Gastrocnemius medialis (tissue), 4 donors: ENCODE measurements around the gene AFG3L2. TPM values are rescaled to one million over a fixed set of nuclear protein-coding genes. Genes with fewer than 3 reads are reported as not detected.

Source experiments
- ATAC-seq, 2 donors: fragments of 150-250 bp; one replicate each; pipeline ENCODE4 v1.9.1; 2016
- DNase-seq, 2 donors: peaks; one replicate each; pipeline ENCODE4 v3.0.0-alpha.2; 2019
- H3K27ac ChIP-seq, 4 donors: fragments of 200-600 bp; sonication (generic); 1 replicate in 1 of 4; 2 replicates in 3 of 4; pipeline ENCODE4 v1.5.1; 2016 to 2018; ENCODE audit warnings: mild to moderate bottlenecking in 2 of 4, moderate library complexity in 1 of 4
- H3K27me3 ChIP-seq, 3 donors: fragments of 200-600 bp; sonication (generic) in 2 of 3; 1 replicate in 1 of 3; 2 replicates in 2 of 3; pipeline versions ENCODE4 v1.5.1 to v1.6.0; 2016 to 2019; ENCODE audit warnings: mild to moderate bottlenecking in 1 of 3, moderate library complexity in 1 of 3
- H3K36me3 ChIP-seq, 2 donors: fragments of 200-600 bp; sonication (generic) in 1 of 2; one replicate each; pipeline ENCODE4 v1.5.1; 2017 to 2018
- H3K4me1 ChIP-seq, 2 donors: fragments of 200-600 bp; sonication (generic) in 1 of 2; one replicate each; pipeline ENCODE4 v1.5.1; 2016 to 2017; ENCODE audit warnings: mild to moderate bottlenecking in 2 of 2
- H3K4me3 ChIP-seq, 4 donors: fragments of 200-600 bp; sonication (generic) in 3 of 4; 1 replicate in 1 of 4; 2 replicates in 3 of 4; pipeline ENCODE4 v1.5.1; 2016 to 2019; ENCODE audit warnings: mild to moderate bottlenecking in 2 of 4
- H3K9me3 ChIP-seq, 3 donors: fragments of 200-600 bp; sonication (generic) in 2 of 3; 1 replicate in 1 of 3; 2 replicates in 2 of 3; pipeline ENCODE4 v1.5.1; 2016 to 2019
- POLR2A ChIP-seq, 2 donors: fragments of 450-650 bp; IDR thresholded peaks; one replicate each; pipeline ENCODE4 v1.6.1; 2017; ENCODE audit warnings: antibody characterized with exemption in 2 of 2, mild to moderate bottlenecking in 2 of 2, moderate library complexity in 2 of 2
- in situ Hi-C, 4 donors: fragments of 200-750 bp; cut with MboI; loops; one replicate each; pipeline versions ENCODE4 v1.15.0 to v1.8.0; 2017; ENCODE audit warnings: low sequenced_read_pairs in 4 of 4
- intact Hi-C: fragments of 100-400 bp; cut with DNase I; formaldehyde crosslinking; loops from one replicate; pipeline ENCODE4 v1.15.1; 2023; ENCODE audit warnings: low total_unique reads
- total RNA-seq, 4 donors: library from RNA; depleted of rRNA; stranded (reverse); fragments of >200 nt; gene quantifications; one replicate each; pipeline versions ENCODE4 v1.1.0 to v1.2.3, GENCODE V29; 2016
- TF ChIP-seq, protein P1 (sequence below), 5 experiments: fragments of 450-650 bp in 3 of 5; fragments of 200-600 bp in 2 of 5; sonication (generic) in 2 of 5; IDR thresholded peaks in 4 of 5; conservative IDR thresholded peaks in 1 of 5; 1 replicate in 4 of 5; 2 replicates in 1 of 5; pipeline ENCODE4 v1.5.1; 2016 to 2019; ENCODE audit warnings: antibody characterized with exemption in 5 of 5, mild to moderate bottlenecking in 3 of 5, moderate library complexity in 3 of 5

Gene AFG3L2
- total RNA-seq, 4 donors from 2014 or later = 102 to 166 (median 124) TPM

DNA sequence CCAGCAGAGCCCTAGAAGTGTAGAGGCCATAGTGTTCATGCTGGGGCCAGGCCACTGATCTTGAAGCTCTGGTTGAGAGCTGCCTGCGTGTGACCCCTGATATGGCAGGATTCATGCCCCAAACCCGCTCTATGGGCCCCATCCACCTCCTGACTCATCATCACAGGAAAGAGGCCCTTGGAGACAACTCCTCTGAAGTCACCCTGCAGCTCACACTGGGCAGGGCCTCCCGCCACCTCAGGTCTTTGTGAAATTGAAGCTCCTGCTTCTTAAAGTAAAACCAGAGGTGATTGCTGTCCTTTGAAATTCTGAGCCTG, 81.0 kb downstream of the AFG3L2 start:
- H3K4me1 ChIP-seq = no peaks in the 10 kb centered on the region
- no peak for ATAC-seq
- in situ Hi-C loops = no loop called here
- H3K27ac ChIP-seq = no peak overlapping the region
- H3K27me3 ChIP-seq = peaks cover 0 to 3% (median 0%) of the 10 kb centered on the region in 3 donors
- no peaks in the 10 kb centered on the region for H3K36me3 ChIP-seq
- no peak for DNase-seq
- intact Hi-C loops = no loop called here
- TF ChIP-seq, protein P1, sequence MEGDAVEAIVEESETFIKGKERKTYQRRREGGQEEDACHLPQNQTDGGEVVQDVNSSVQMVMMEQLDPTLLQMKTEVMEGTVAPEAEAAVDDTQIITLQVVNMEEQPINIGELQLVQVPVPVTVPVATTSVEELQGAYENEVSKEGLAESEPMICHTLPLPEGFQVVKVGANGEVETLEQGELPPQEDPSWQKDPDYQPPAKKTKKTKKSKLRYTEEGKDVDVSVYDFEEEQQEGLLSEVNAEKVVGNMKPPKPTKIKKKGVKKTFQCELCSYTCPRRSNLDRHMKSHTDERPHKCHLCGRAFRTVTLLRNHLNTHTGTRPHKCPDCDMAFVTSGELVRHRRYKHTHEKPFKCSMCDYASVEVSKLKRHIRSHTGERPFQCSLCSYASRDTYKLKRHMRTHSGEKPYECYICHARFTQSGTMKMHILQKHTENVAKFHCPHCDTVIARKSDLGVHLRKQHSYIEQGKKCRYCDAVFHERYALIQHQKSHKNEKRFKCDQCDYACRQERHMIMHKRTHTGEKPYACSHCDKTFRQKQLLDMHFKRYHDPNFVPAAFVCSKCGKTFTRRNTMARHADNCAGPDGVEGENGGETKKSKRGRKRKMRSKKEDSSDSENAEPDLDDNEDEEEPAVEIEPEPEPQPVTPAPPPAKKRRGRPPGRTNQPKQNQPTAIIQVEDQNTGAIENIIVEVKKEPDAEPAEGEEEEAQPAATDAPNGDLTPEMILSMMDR (IDR thresholded peaks at IDR 0.05 in 4 of 5, conservative IDR thresholded peaks at IDR 0.05 in 1 of 5) = no peak
- TF ChIP-seq POLR2A (IDR thresholded peaks at IDR 0.05) = no peak
- no peaks in the 10 kb centered on the region for H3K9me3 ChIP-seq
- H3K4me3 ChIP-seq = no peak overlapping the region

DNA sequence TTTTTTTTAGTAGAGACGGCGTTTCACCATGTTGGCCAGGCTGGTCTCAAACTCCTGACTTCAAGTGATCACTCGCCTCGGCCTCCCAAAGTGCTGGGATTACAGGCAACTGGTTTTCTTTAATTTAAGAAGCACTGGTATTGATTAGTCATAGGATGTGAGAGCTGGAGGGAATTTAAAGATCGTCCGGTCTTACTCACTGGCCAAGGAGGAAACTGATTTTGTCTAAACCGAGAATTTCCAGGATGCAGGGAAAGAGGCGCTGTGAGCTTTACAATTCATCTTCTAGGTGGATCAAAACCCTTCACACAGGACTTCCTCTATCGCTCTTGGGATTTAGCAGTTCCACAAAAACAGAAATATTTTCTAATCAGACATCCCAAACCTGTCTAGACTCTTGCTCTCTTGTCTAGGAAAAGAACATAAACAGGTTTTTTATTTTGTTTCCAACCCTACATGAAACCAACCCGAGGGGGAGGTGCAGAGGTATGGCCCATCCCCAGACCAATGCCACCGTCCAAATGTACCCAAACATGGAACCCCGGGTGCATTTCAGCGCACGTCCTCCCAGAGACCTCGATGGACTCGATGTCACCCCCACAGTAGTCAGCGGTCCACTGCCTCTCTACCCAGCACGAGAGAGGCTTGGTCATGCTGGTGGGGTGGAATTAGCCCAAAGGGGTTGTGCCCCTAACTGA, 81.5 kb downstream of the AFG3L2 start:
- Histone ChIP-seq H3K27me3 (peaks cover 0 to 3% (median 0%) of the 10 kb centered on the region in 3 donors), H3K9me3 (no peaks in the 10 kb centered on the region), H3K36me3 (no peaks in the 10 kb centered on the region), H3K27ac (no peak overlapping the region), H3K4me1 (no peaks in the 10 kb centered on the region), H3K4me3 (no peak overlapping the region)
- in situ Hi-C loops (no loop called here), intact Hi-C loops (no loop called here)
- no peak for TF ChIP-seq POLR2A (IDR thresholded peaks at IDR 0.05)
- TF ChIP-seq, protein P1 (IDR thresholded peaks at IDR 0.05 in 4 of 5, conservative IDR thresholded peaks at IDR 0.05 in 1 of 5) = no peak
- DNase-seq (no peak), ATAC-seq (no peak)

DNA sequence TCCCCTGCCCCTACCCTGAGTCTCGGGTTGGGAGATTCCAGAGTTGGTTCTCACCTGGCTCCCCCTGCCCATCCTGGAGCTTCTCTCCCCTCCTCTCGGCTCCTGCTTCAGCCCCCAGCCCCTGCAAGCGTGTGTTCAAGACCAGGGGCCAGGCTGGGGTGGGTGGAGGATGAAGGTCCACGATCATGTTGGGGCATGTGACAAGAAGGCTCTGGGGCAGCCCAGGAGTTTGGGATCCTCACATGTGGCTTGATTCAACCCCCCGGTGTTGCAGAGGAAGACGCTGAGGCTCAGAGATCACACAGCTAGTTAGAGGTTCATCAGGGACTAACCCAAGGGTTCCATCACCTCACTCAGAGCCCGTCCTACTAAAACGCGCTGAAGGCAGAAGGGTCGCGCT, 83.2 kb downstream of the AFG3L2 start:
- DNase-seq (no peak), ATAC-seq (no peak)
- Histone ChIP-seq H3K4me1 (peaks cover under 1 to 1% of the 10 kb centered on the region in 2 donors), H3K36me3 (no peaks in the 10 kb centered on the region), H3K27ac (no peak overlapping the region), H3K27me3 (peaks cover 0 to 8% (median 3%) of the 10 kb centered on the region in 3 donors), H3K9me3 (no peaks in the 10 kb centered on the region), H3K4me3 (no peak overlapping the region)
- in situ Hi-C loops = no loop called here
- intact Hi-C loops = no loop called here
- no peak for TF ChIP-seq POLR2A (IDR thresholded peaks at IDR 0.05)
- TF ChIP-seq, protein P1 (IDR thresholded peaks at IDR 0.05 in 4 of 5, conservative IDR thresholded peaks at IDR 0.05 in 1 of 5) = no peak

DNA sequence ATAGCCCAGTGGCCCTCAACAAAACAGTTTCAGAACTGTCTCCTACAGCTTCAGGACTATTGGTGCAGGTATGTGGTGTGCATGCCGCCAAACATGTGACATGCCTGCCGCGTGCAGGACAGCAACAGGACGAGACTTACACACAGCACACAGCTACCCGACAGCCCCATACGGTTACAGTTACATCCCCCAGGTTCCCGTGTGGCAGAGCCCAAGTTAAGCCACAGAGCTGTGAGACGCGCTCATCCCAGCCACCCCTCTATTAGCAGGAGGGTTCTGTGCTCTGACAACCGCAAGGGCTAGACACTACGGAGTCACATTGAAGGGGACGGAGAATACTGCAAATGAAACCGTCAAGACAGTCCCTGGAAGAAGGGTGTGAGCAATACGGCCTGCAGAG, 85.3 kb downstream of the AFG3L2 start:
- Histone ChIP-seq H3K4me3 (no peak overlapping the region), H3K9me3 (no peaks in the 10 kb centered on the region), H3K27me3 (peaks cover 5 to 8% (median 6%) of the 10 kb centered on the region in 3 donors), H3K36me3 (no peaks in the 10 kb centered on the region), H3K4me1 (peaks cover 9 to 10% of the 10 kb centered on the region in 2 donors), H3K27ac (no peak overlapping the region)
- intact Hi-C loops = no loop called here
- in situ Hi-C loops = no loop called here
- TF ChIP-seq POLR2A (IDR thresholded peaks at IDR 0.05) = no peak
- TF ChIP-seq, protein P1 (IDR thresholded peaks at IDR 0.05 in 4 of 5, conservative IDR thresholded peaks at IDR 0.05 in 1 of 5) = no peak
- DNase-seq (no peak), ATAC-seq (no peak)

DNA sequence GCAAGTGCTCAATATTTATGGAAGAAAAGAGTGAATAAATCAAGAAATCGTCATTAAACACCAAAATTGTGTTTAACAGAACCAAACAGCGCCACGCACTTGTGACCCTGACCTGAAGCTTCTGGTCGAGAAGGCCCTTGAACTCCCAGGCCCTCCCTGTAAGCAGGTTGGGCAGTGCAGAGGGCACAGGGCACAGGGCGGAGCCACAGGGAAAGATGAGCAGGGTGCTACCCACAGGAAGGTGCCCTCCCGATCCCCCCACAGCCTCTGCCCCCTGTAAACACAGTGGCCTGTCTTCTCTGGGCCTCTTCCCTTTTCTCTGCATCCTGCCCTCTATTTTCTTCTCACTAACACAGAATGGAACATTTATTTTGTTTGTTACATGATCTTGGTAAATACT, 85.9 kb downstream of the AFG3L2 start:
- in situ Hi-C loops = no loop called here
- ATAC-seq = no peak
- no peak for TF ChIP-seq POLR2A (IDR thresholded peaks at IDR 0.05)
- TF ChIP-seq, protein P1 (IDR thresholded peaks at IDR 0.05 in 4 of 5, conservative IDR thresholded peaks at IDR 0.05 in 1 of 5) = no peak

More for the DNA sequence above, 85.9 kb downstream of the AFG3L2 start:
- Histone ChIP-seq H3K9me3 (no peaks in the 10 kb centered on the region), H3K27me3 (peaks cover 5 to 8% (median 6%) of the 10 kb centered on the region in 3 donors), H3K36me3 (no peaks in the 10 kb centered on the region), H3K27ac (no peak overlapping the region), H3K4me3 (no peak overlapping the region), H3K4me1 (peaks cover 9 to 10% of the 10 kb centered on the region in 2 donors)
- intact Hi-C loops = no loop called here
- DNase-seq = no peak
